Naive thymus-derived CD4-positive, alpha-beta T cell (primary cell): Measurements from ENCODE around the gene FKBP14. TPM values are rescaled to one million over a fixed set of nuclear protein-coding genes. Genes with fewer than 3 reads are reported as not detected.

ENCODE experiments used
- ATAC-seq: fragments of 150-1000 bp; cut with Tn5 transposase; 2 replicates; pipeline ENCODE4 v1.10.0; 2021; ENCODE audit warnings: mild to moderate bottlenecking, moderate library complexity
- CTCF ChIA-PET: fragments of 350-600 bp; sonication (Branson Sonifier 250); formaldehyde crosslinking; loops from one replicate; lab custom pipeline; 2021; ENCODE audit warnings: antibody characterized with exemption; lab: Charles Lee
- POLR2A ChIA-PET: fragments of 350-600 bp; sonication (Branson Sonifier 250); formaldehyde crosslinking; loops from one replicate; lab custom pipeline; 2021; ENCODE audit warnings: antibody characterized with exemption, inconsistent platforms; lab: Charles Lee
- DNase-seq, 9 donors: peaks; one replicate each; pipeline versions ENCODE4 v3.0.0 to v3.0.0-alpha.2; 2020 to 2022; ENCODE audit warnings: mixed read lengths in 1 of 9
- H3K27ac ChIP-seq: one replicate; pipeline ENCODE4 v1.7.0; 2013; ENCODE audit warnings: mild to moderate bottlenecking, low read depth, low read length, moderate library complexity
- H3K27me3 ChIP-seq, 2 donors: one replicate each; pipeline ENCODE4 v1.7.0; 2013; ENCODE audit warnings: low read length in 2 of 2, mild to moderate bottlenecking in 2 of 2, moderate library complexity in 2 of 2; ENCODE audit not compliant: control insufficient read depth in 2 of 2, insufficient read depth in 2 of 2
- H3K36me3 ChIP-seq, 3 experiments: 1 replicate in 2 of 3; 2 replicates in 1 of 3; pipeline ENCODE4 v1.7.0; 2013; ENCODE audit warnings: low read length in 3 of 3, mild to moderate bottlenecking in 3 of 3, moderate library complexity in 1 of 3; ENCODE audit not compliant: insufficient read depth in 3 of 3, control insufficient read depth in 2 of 3
- H3K4me1 ChIP-seq, 2 donors: one replicate each; pipeline ENCODE4 v1.7.0; 2013; ENCODE audit warnings: low read length in 2 of 2, mild to moderate bottlenecking in 2 of 2, moderate library complexity in 1 of 2; ENCODE audit not compliant: control insufficient read depth in 2 of 2, insufficient read depth in 2 of 2
- H3K4me3 ChIP-seq: 2 replicates; pipeline ENCODE4 v1.7.0; 2013; ENCODE audit warnings: mild to moderate bottlenecking, low read length
- H3K9me3 ChIP-seq, 3 experiments: 1 replicate in 2 of 3; 2 replicates in 1 of 3; pipeline ENCODE4 v1.7.0; 2013; ENCODE audit warnings: low read length in 3 of 3; ENCODE audit not compliant: control insufficient read depth in 2 of 3
- H3K27ac Mint-ChIP-seq, 9 donors: one replicate each; pipeline ENCODE4 v1.8.0; 2020 to 2022; ENCODE audit warnings: mixed read lengths in 9 of 9, mild to moderate bottlenecking in 8 of 9, moderate library complexity in 5 of 9, inconsistent platforms in 2 of 9
- H3K27me3 Mint-ChIP-seq, 5 donors: one replicate each; pipeline ENCODE4 v1.8.0; 2021 to 2022; ENCODE audit warnings: mixed read lengths in 5 of 5, mild to moderate bottlenecking in 1 of 5
- H3K36me3 Mint-ChIP-seq, 5 donors: one replicate each; pipeline ENCODE4 v1.8.0; 2020 to 2022; ENCODE audit warnings: mixed read lengths in 5 of 5, mild to moderate bottlenecking in 3 of 5, inconsistent platforms in 1 of 5
- H3K4me1 Mint-ChIP-seq, 7 donors: one replicate each; pipeline ENCODE4 v1.8.0; 2020 to 2022; ENCODE audit warnings: mixed read lengths in 7 of 7, mild to moderate bottlenecking in 3 of 7, inconsistent platforms in 1 of 7
- H3K4me3 Mint-ChIP-seq, 10 donors: one replicate each; pipeline ENCODE4 v1.8.0; 2020 to 2022; ENCODE audit warnings: mild to moderate bottlenecking in 10 of 10, mixed read lengths in 10 of 10, moderate library complexity in 6 of 10, inconsistent platforms in 2 of 10
- H3K9me3 Mint-ChIP-seq, 11 donors: one replicate each; pipeline ENCODE4 v1.8.0; 2020 to 2022; ENCODE audit warnings: mixed read lengths in 11 of 11, mild to moderate bottlenecking in 4 of 11, inconsistent platforms in 1 of 11, moderate library complexity in 1 of 11
- intact Hi-C, 2 donors: fragments of 100-400 bp; cut with micrococcal nuclease; formaldehyde crosslinking; loops; one replicate each; pipeline ENCODE4 v1.15.1; 2023
- polyA plus RNA-seq, 2 donors: library from polyadenylated mRNA; unstranded; fragments of 300-500 nt; fragmentation: Illumina TruSeq; gene quantifications; one replicate each; pipeline ENCODE4 v1.2.3, GENCODE V29; 2021
- total RNA-seq, 6 experiments: library from RNA in 5 of 6; stranded (reverse) in 5 of 6; gene quantifications; 1 replicate in 5 of 6; 2 replicates in 1 of 6; pipeline ENCODE4 v1.2.3 and lab custom pipeline; 2021 to 2026

Gene FKBP14
- total and polyA plus RNA-seq, 7 experiments from 2014 or later, result 1.6 to 6.5 (median 5.1) TPM

- Mint-ChIP-seq H3K4me3 (peak overlapping the region in 1 of 10 donors; percentile 32), H3K27me3 (peaks cover 43 to 62% (median 56%) of the 10 kb centered on the region in 5 donors), H3K4me1 (peaks cover 6 to 15% (median 7%) of the 10 kb centered on the region in 7 donors), H3K9me3 (peaks cover 0 to 7% (median 0%) of the 10 kb centered on the region in 11 donors), H3K36me3 (peaks cover 0 to 9% (median 3%) of the 10 kb centered on the region in 5 donors), H3K27ac (no peak overlapping the region)
- POLR2A ChIA-PET, result no interaction called here
- H3K36me3 ChIP-seq, result peaks cover 0 to 3% (median 0%) of the 10 kb centered on the region in 3 experiments
- ATAC-seq (no peak), DNase-seq (no peak)
- no peaks in the 10 kb centered on the region for H3K4me1 ChIP-seq
- peaks cover 0 to 4% (median 0%) of the 10 kb centered on the region in 3 experiments for H3K9me3 ChIP-seq
- H3K4me3 ChIP-seq, result no peak overlapping the region
- no peak overlapping the region for H3K27ac ChIP-seq
- CTCF ChIA-PET, result no interaction called here
- H3K27me3 ChIP-seq, result peaks cover 0 to 7% of the 10 kb centered on the region in 2 donors
- intact Hi-C loops, result loop anchor here in 1 of 2 donors (5.0 kb wide), 1 partner anchor 40 kb away; the partner anchor contains the start of genes FKBP14 and PLEKHA8
These were observed 39.4 kb downstream of the FKBP14 start for GRCh38 chr7:29987083-29987482.

DNA sequence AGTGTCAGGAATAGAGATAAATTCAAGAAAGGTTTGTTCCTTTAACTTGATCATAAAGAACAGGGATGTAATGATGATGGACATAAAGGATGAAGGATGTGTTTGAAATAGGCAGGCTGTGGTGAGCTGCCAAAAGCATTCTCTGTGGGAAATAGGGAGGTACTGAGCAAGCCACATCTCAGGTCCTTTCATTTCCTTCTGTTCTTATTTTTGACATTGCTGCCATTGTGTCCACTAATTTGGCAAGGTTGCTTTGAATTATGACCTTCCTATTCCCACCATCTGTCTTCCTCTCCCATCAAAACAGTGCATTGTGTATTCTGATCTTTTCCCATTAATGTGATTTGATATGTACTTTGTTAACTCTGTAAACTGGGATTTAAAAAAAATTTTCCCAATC, 46.4 kb downstream of the FKBP14 start:
- Mint-ChIP-seq H3K27me3 (peaks cover 5 to 32% (median 27%) of the 10 kb centered on the region in 5 donors), H3K36me3 (peaks cover 0 to 5% (median 0%) of the 10 kb centered on the region in 5 donors), H3K27ac (no peak overlapping the region)

DNA sequence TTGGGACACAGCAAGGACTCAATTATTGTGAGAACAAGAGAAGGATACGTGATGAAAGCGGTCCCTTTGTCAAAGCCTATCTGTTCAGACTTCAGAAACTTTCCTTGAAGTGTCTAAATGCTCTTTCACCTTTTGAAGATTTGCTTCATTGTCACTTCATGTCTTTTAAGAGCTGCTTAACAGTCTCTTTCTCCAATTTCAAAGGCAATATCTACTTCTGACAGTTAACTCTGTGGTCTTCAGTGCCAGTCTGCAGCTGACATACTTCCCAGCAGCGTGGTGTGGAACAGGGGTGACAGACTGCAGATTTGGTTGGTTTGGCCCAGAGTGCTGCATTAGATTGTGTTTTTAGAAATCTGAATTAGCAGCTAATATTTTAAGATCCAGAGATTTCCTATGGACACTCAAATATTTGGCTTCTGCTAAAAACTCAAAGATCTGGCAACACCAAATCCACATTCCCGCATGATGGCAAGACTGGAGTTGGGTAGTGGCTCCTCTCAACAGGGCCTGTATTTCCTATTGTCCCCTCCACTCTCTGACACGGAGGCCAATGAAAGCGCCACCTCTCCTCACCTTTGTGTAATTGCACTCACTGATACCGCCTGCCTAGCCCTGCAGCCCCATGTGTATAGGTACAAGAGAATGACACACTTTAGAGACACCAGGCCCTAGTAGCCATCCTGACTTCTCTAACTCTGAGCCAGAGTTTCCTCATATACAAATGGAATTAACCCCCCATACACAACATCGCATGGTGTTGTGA, 48.4 kb downstream of the FKBP14 start:
- DNase-seq (no peak), ATAC-seq (no peak)
- Mint-ChIP-seq H3K9me3 (no peaks in the 10 kb centered on the region), H3K27ac (peak overlapping the region in 1 of 9 donors; percentile 69), H3K36me3 (no peaks in the 10 kb centered on the region), H3K27me3 (peaks cover 5 to 22% (median 20%) of the 10 kb centered on the region in 5 donors), H3K4me1 (peaks cover 0 to 5% (median 0%) of the 10 kb centered on the region in 7 donors), H3K4me3 (no peak overlapping the region)
- H3K27me3 ChIP-seq, result no peaks in the 10 kb centered on the region
- POLR2A ChIA-PET, result no interaction called here
- no peak overlapping the region for H3K4me3 ChIP-seq
- no peaks in the 10 kb centered on the region for H3K9me3 ChIP-seq
- CTCF ChIA-PET, result interaction anchor here (0.7 kb wide), 1 partner anchor 84 kb away, joined by 3 read pairs; no protein-coding TSS in a partner anchor
- no peak overlapping the region for H3K27ac ChIP-seq
- intact Hi-C loops, result no loop called here
- no peaks in the 10 kb centered on the region for H3K36me3 ChIP-seq
- H3K4me1 ChIP-seq, result no peaks in the 10 kb centered on the region

More for the DNA sequence above, 46.4 kb downstream of the FKBP14 start:
- H3K27me3 ChIP-seq, result no peaks in the 10 kb centered on the region
- H3K36me3 ChIP-seq, result no peaks in the 10 kb centered on the region
- Mint-ChIP-seq H3K4me3 (no peak overlapping the region), H3K4me1 (peaks cover 0 to 5% (median 0%) of the 10 kb centered on the region in 7 donors), H3K9me3 (no peaks in the 10 kb centered on the region)
- no peak overlapping the region for H3K4me3 ChIP-seq
- DNase-seq (no peak), ATAC-seq (no peak)
- H3K9me3 ChIP-seq, result no peaks in the 10 kb centered on the region
- ChIA-PET CTCF (no interaction called here), POLR2A (no interaction called here)
- H3K4me1 ChIP-seq, result no peaks in the 10 kb centered on the region
- intact Hi-C loops, result no loop called here
- H3K27ac ChIP-seq, result no peak overlapping the region

DNA sequence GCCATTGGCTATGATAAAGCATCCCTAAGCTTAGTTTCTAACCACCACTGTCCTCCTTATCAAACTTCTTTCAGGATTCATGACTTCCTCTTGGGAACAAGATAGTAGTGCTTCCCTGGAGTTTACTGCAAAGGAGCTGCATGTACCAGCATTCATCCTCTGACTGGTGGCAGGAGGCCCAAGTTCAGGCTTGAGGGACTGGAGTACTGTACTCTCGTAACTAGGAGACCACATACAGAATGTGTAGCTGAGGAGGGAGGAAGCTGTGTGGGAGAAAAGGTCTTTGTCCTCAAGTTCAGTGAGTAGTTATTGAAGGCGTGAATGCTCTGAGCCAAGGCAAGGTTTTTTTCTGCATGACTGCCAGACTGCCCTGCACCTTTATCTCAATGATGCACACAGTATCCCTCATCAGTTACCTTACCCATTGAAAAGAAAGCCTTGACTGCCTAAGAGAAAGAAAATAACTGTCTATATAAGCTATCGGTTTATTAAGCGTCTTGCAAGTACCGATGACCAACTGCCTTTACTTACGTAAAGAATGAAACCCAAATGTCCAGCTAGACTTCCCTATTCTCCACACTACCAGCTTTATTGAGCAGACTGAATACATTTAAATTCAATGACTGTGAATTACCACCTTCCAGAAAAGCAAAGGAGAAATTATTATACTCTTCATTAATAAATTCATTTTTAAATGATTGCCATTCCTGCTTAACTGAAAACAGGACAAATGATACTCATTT, 49.7 kb downstream of the FKBP14 start:
- H3K27me3 Mint-ChIP-seq, result peaks cover 6 to 20% (median 19%) of the 10 kb centered on the region in 5 donors
- H3K27ac ChIP-seq, result no peak overlapping the region
- POLR2A ChIA-PET, result interaction anchor here (0.9 kb wide), 1 partner anchor 143 kb away, joined by 5 read pairs; no protein-coding TSS in a partner anchor
- CTCF ChIA-PET, result interaction anchor here (0.7 kb wide), 1 partner anchor 85 kb away, joined by 3 read pairs; no protein-coding TSS in a partner anchor
- H3K4me1 ChIP-seq, result no peaks in the 10 kb centered on the region
- H3K4me1 Mint-ChIP-seq, result peaks cover 0 to 5% (median 0%) of the 10 kb centered on the region in 7 donors
- no peaks in the 10 kb centered on the region for H3K36me3 Mint-ChIP-seq
- H3K9me3 Mint-ChIP-seq, result no peaks in the 10 kb centered on the region
- H3K9me3 ChIP-seq, result no peaks in the 10 kb centered on the region
- H3K27me3 ChIP-seq, result no peaks in the 10 kb centered on the region
- intact Hi-C loops, result no loop called here
- no peaks in the 10 kb centered on the region for H3K36me3 ChIP-seq
- DNase-seq (no peak), ATAC-seq (no peak)
- H3K4me3 ChIP-seq, result no peak overlapping the region
- H3K27ac Mint-ChIP-seq, result no peak overlapping the region
- no peak overlapping the region for H3K4me3 Mint-ChIP-seq

- H3K4me1 Mint-ChIP-seq, result peaks cover 0 to 5% (median 0%) of the 10 kb centered on the region in 7 donors
- H3K27me3 ChIP-seq, result no peaks in the 10 kb centered on the region
- no peak overlapping the region for H3K27ac ChIP-seq
- H3K36me3 Mint-ChIP-seq, result no peaks in the 10 kb centered on the region
- no peak overlapping the region for H3K27ac Mint-ChIP-seq
- H3K36me3 ChIP-seq, result no peaks in the 10 kb centered on the region
- H3K4me3 ChIP-seq, result no peak overlapping the region
- POLR2A ChIA-PET, result no interaction called here
- no peak overlapping the region for H3K4me3 Mint-ChIP-seq
- ATAC-seq (no peak), DNase-seq (no peak)
- H3K4me1 ChIP-seq, result no peaks in the 10 kb centered on the region
- H3K9me3 Mint-ChIP-seq, result no peaks in the 10 kb centered on the region
- intact Hi-C loops, result no loop called here
- H3K27me3 Mint-ChIP-seq, result peaks cover 10 to 20% (median 18%) of the 10 kb centered on the region in 5 donors
- CTCF ChIA-PET, result no interaction called here
- H3K9me3 ChIP-seq, result no peaks in the 10 kb centered on the region
These were observed 50.2 kb downstream of the FKBP14 start for GRCh38 chr7:29976266-29976665.

DNA sequence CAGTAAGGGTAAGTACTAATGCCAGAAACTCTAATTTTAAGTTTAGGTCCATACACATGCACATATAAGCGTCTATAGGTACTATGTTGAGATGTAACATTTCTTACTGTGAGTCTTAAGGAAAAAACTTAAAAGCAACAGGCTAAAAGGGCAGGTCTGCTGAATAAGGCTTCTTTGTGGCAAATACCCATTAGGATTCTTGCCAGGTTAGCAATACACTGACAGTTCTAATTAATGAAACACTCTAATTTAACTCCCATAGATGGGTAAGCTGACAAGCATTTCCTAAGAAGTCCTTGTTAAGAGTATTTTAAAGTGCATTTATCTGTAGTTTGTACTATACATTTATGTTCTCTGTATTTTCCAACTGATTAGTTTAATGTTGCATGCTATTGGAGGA, 50.9 kb downstream of the FKBP14 start:
- Mint-ChIP-seq H3K4me3 (no peak overlapping the region), H3K36me3 (no peaks in the 10 kb centered on the region), H3K27ac (no peak overlapping the region), H3K4me1 (peaks cover 0 to 6% (median 0%) of the 10 kb centered on the region in 7 donors), H3K9me3 (no peaks in the 10 kb centered on the region), H3K27me3 (peaks cover 11 to 20% (median 16%) of the 10 kb centered on the region in 5 donors)
- Histone ChIP-seq H3K4me1 (no peaks in the 10 kb centered on the region), H3K9me3 (no peaks in the 10 kb centered on the region), H3K36me3 (no peaks in the 10 kb centered on the region), H3K27ac (no peak overlapping the region), H3K4me3 (no peak overlapping the region), H3K27me3 (no peaks in the 10 kb centered on the region)
- DNase-seq (no peak), ATAC-seq (no peak)
- ChIA-PET CTCF (no interaction called here), POLR2A (no interaction called here)
- intact Hi-C loops, result no loop called here
